Keratinocyte (primary cell): ENCODE measurements around the gene ASB9.

ENCODE experiments used
- CTCF ChIP-seq, 3 experiments: IDR thresholded peaks in 1 of 3; conservative IDR thresholded peaks in 1 of 3; optimal IDR thresholded peaks in 1 of 3; 2 replicates in 2 of 3; 3 replicates in 1 of 3; pipeline versions ENCODE3 to v1.5.1; 2011; ENCODE audit warnings: low read length in 3 of 3, mild to moderate bottlenecking in 3 of 3, moderate library complexity in 2 of 3, control low read depth in 1 of 3, inconsistent platforms in 1 of 3; ENCODE audit not compliant: insufficient read depth in 2 of 3; ENCODE audit errors: extremely low read depth in 1 of 3
- EZH2 ChIP-seq: IDR thresholded peaks from one replicate; pipeline ENCODE4 v1.6.1; 2012; ENCODE audit warnings: inconsistent platforms, mild to moderate bottlenecking, low read length, moderate library complexity

- TF ChIP-seq CTCF (optimal IDR thresholded peaks at IDR 0.05 in 1 of 3, IDR thresholded peaks at IDR 0.05 in 1 of 3, conservative IDR thresholded peaks at IDR 0.05 in 1 of 3; ENCODE audit: extremely low read depth in 1 of 3, insufficient read depth in 2 of 3, low read length in 3 of 3) (no peak), EZH2 (no peak)
These were observed 60.8 kb downstream of the ASB9 start for GRCh38 chrX:15209096-15209495.
